SK-N-SH (cell line): ENCODE results near the gene TTC22.

Source experiments
- CTCF ChIP-seq: fragments of 200-600 bp; sonication (generic); IDR thresholded peaks from 2 replicates; pipeline ENCODE4 v1.6.1; 2017; ENCODE audit warnings: antibody characterized with exemption, mild to moderate bottlenecking, moderate library complexity
- EP300 ChIP-seq, 2 experiments: IDR thresholded peaks; 2 replicates each; pipeline versions ENCODE4 v1.4.0 to v1.6.1; 2012; ENCODE audit warnings: borderline replicate concordance in 1 of 2, low read depth in 1 of 2, low read length in 1 of 2
- FOXM1 ChIP-seq: IDR thresholded peaks from 2 replicates; pipeline ENCODE4 v1.4.0; 2012; ENCODE audit warnings: low read depth, mild to moderate bottlenecking
- MAX ChIP-seq: IDR thresholded peaks from 2 replicates; pipeline ENCODE4 v1.4.0; 2012; ENCODE audit warnings: low read depth
- NRF1 ChIP-seq: IDR thresholded peaks from 2 replicates; pipeline ENCODE4 v1.6.1; 2012; ENCODE audit warnings: low read depth, mild to moderate bottlenecking, low read length
- POLR2AphosphoS5 ChIP-seq: IDR thresholded peaks from 2 replicates; pipeline ENCODE4 v1.6.1; 2012; ENCODE audit warnings: low read depth, low read length
- RCOR1 ChIP-seq: fragments of 150-350 bp; IDR thresholded peaks from 2 replicates; pipeline ENCODE4 v1.6.1; 2017; ENCODE audit warnings: antibody characterized with exemption, low read length
- RFX5 ChIP-seq: IDR thresholded peaks from 2 replicates; pipeline ENCODE4 v1.6.1; 2012; ENCODE audit warnings: mild to moderate bottlenecking, improper control_type of control experiment, low read length
- TAF1 ChIP-seq: IDR thresholded peaks from 2 replicates; pipeline ENCODE4 v1.6.1; 2012; ENCODE audit warnings: low read depth, mild to moderate bottlenecking, low read length, moderate library complexity, borderline replicate concordance
- USF2 ChIP-seq: fragments of 150-350 bp; IDR thresholded peaks from 2 replicates; pipeline ENCODE4 v1.6.1; 2017; ENCODE audit warnings: antibody characterized with exemption, low read length, low read depth, borderline replicate concordance
- YY1 ChIP-seq: IDR thresholded peaks from 2 replicates; pipeline ENCODE4 v1.4.0; 2012; ENCODE audit warnings: low read depth, mild to moderate bottlenecking
- ZBTB33 ChIP-seq: IDR thresholded peaks from 2 replicates; pipeline ENCODE4 v1.4.0; 2012; ENCODE audit warnings: low read depth, borderline replicate concordance

- TF ChIP-seq POLR2AphosphoS5 (no peak), CTCF (no peak), RCOR1 (no peak), EP300 (IDR thresholded peaks at IDR 0.05; ENCODE audit: borderline replicate concordance in 1 of 2, low read depth in 1 of 2, low read length in 1 of 2) (no peak), YY1 (no peak), MAX (no peak), FOXM1 (no peak), TAF1 (no peak), USF2 (no peak), RFX5 (no peak), ZBTB33 (no peak), NRF1 (no peak)
These were observed 45.2 kb upstream of the TTC22 start for GRCh38 chr1:54846301-54846700.
